Measurements from ENCODE around the gene COMMD6.

- no peak for TF ChIP-seq CTCF (conservative IDR thresholded peaks at IDR 0.05; ENCODE audit: low read depth, low read length)
- no peak for TF ChIP-seq SMC3 (IDR thresholded peaks at IDR 0.05; ENCODE audit: low read depth, low read length)
- TF ChIP-seq RFX5 (IDR thresholded peaks at IDR 0.05; ENCODE audit: low read depth, low read length), result no peak
- no peak for TF ChIP-seq BHLHE40 (IDR thresholded peaks at IDR 0.05; ENCODE audit: low read depth, low read length)
- no peak for TF ChIP-seq CHD1 (IDR thresholded peaks at IDR 0.05; ENCODE audit: low read depth, low read length)
Observed at GRCh38 chr13:75485286-75486062, 52.2 kb downstream of the COMMD6 start.

Data from IMR-90 (cell line).